ENCODE results near the gene MFSD12.

DNA sequence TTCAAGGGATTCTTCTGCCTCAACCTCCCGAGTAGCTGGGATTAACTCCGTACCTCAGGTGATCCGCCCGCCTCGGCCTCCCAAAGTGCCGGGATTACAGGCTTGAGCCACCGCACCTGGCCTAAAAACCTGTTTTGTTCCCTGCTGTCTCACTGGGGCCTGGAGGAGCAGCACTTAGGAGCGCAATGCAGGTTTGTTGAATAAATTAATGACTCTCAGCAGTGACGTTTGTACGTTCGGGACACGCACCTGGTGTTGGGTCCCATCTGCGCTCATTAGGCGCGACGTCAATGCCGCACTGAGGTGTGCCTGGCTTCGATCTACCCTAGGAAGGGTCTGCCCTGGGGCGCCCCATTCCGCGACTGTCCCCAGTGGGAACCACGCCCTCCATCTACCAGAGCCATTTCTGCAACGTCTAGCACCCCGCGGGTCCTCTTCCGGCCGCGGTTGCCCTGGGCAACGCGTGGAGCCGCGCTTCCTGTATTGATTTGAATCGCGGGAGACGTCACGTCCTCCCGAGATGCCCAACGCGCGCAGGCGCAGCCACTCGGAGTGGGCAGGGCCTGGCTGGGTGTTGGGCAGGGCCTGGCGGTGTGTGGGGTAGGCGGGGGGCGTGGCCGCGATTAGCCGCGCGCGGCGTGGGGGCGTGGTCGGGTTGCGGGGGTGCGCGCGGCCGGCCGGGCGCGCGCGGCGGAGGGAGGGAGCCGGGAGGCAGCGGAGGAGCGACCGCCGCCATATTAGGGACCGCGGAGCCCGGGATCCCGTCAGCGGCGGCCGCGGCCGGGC, 51.6 kb downstream of the MFSD12 start, which contains the start of gene FZR1:
- TF ChIP-seq, protein P1, sequence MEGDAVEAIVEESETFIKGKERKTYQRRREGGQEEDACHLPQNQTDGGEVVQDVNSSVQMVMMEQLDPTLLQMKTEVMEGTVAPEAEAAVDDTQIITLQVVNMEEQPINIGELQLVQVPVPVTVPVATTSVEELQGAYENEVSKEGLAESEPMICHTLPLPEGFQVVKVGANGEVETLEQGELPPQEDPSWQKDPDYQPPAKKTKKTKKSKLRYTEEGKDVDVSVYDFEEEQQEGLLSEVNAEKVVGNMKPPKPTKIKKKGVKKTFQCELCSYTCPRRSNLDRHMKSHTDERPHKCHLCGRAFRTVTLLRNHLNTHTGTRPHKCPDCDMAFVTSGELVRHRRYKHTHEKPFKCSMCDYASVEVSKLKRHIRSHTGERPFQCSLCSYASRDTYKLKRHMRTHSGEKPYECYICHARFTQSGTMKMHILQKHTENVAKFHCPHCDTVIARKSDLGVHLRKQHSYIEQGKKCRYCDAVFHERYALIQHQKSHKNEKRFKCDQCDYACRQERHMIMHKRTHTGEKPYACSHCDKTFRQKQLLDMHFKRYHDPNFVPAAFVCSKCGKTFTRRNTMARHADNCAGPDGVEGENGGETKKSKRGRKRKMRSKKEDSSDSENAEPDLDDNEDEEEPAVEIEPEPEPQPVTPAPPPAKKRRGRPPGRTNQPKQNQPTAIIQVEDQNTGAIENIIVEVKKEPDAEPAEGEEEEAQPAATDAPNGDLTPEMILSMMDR (conservative IDR thresholded peaks at IDR 0.05; ENCODE audit: low read length), result no peak
- TF ChIP-seq EZH2phosphoT487 (IDR thresholded peaks at IDR 0.05; ENCODE audit: borderline replicate concordance), result no peak

All from Loucy (cell line).